ENCODE data around the gene ST6GALNAC5. TPM values are rescaled to one million over a fixed set of nuclear protein-coding genes. Genes with fewer than 3 reads are reported as not detected.

The ST6GALNAC5 gene
- total and polyA plus RNA-seq, 10 of the 15 experiments (the other 5 are each of a cell fraction or from before 2014, with no cell fraction given): under 0.01 to 1.8 (median 0.07) TPM; not detected in 6

GRCh38 chr1:76871355-76871974 lies 4.2 kb downstream of the ST6GALNAC5 start (continued):
- no peak for TF ChIP-seq RAD21 (IDR thresholded peaks at IDR 0.05; ENCODE audit: insufficient read depth, low read depth, low read length)
- TF ChIP-seq SMAD1 (IDR thresholded peaks at IDR 0.05; ENCODE audit: low read depth, partially characterized antibody): no peak
- TF ChIP-seq STAT1 (conservative IDR thresholded peaks at IDR 0.05): no peak
- peak; percentile 58; the same call in 1 of the 2 replicates for TF ChIP-seq ATF2 (IDR thresholded peaks at IDR 0.05; ENCODE audit: low read length)
- TF ChIP-seq CREM (IDR thresholded peaks at IDR 0.05; ENCODE audit: low read depth): peak; percentile 33; the same call in 1 of the 2 replicates
- no peak for TF ChIP-seq HDGF (IDR thresholded peaks at IDR 0.05)
- TF ChIP-seq NR2C2 (IDR thresholded peaks at IDR 0.05; ENCODE audit: borderline replicate concordance, control insufficient read depth, insufficient read length, low read depth): no peak
- TF ChIP-seq SMAD5 (IDR thresholded peaks at IDR 0.05; ENCODE audit: low read depth): no peak
- no peak for TF ChIP-seq RB1 (IDR thresholded peaks at IDR 0.05; ENCODE audit: borderline replicate concordance)
- TF ChIP-seq SUPT20H (IDR thresholded peaks at IDR 0.05; ENCODE audit: borderline replicate concordance, control insufficient read depth, low read depth, low read length): no peak
- no peak for TF ChIP-seq ZNF592 (IDR thresholded peaks at IDR 0.05)
- TF ChIP-seq HDAC6 (IDR thresholded peaks at IDR 0.05; ENCODE audit: unreplicated experiment): no peak
- no peak for TF ChIP-seq JUND (IDR thresholded peaks at IDR 0.05; ENCODE audit: low read depth, low read length)
- TF ChIP-seq ESRRA (IDR thresholded peaks at IDR 0.05; ENCODE audit: low read length): no peak
- no peak for TF ChIP-seq FOXK2 (IDR thresholded peaks at IDR 0.05)
- no peak for TF ChIP-seq ZBTB4 (CRISPR knock-in tag; IDR thresholded peaks at IDR 0.05)
- TF ChIP-seq GATAD2B (conservative IDR thresholded peaks at IDR 0.05; ENCODE audit: low read depth): 0 out of 2 replicates have a peak, but pooled peaks have one; percentile 33
- TF ChIP-seq IRF3 (IDR thresholded peaks at IDR 0.05): no peak
- TF ChIP-seq POLR2AphosphoS2 (IDR thresholded peaks at IDR 0.05; ENCODE audit: low read depth, low read length): no peak
- no peak for TF ChIP-seq ZNF217 (IDR thresholded peaks at IDR 0.05)
- TF ChIP-seq NR2C1 (IDR thresholded peaks at IDR 0.05): no peak
